Activated CD4-positive, alpha-beta T cell treated with anti-CD3 and anti-CD28 coated beads for 36 hours (primary cell): Measurements from ENCODE around the gene NOP56. TPM values are rescaled to one million over a fixed set of nuclear protein-coding genes. Genes with fewer than 3 reads are reported as not detected.
A peak's percentile ranks its signal among the peaks of the same experiment; 100 is the strongest.

Experiments
- ATAC-seq: fragments of 200-7000 bp; cut with Tn5 transposase; one replicate; pipeline ENCODE4 v1.10.0; 2021; ENCODE audit warnings: mild to moderate bottlenecking, moderate library complexity
- CTCF ChIA-PET: fragments of 350-600 bp; sonication (Branson Sonifier 250); formaldehyde crosslinking; loops from one replicate; lab custom pipeline; 2021; ENCODE audit warnings: antibody characterized with exemption; lab: Charles Lee
- POLR2A ChIA-PET: fragments of 350-600 bp; sonication (Branson Sonifier 250); formaldehyde crosslinking; loops from one replicate; lab custom pipeline; 2021; ENCODE audit warnings: antibody characterized with exemption, inconsistent platforms; lab: Charles Lee
- DNase-seq: peaks from one replicate; pipeline ENCODE4 v3.0.0-alpha.2; 2020
- H3K27ac Mint-ChIP-seq: one replicate; pipeline ENCODE4 v1.8.0; 2021; ENCODE audit warnings: mixed read lengths
- H3K27me3 Mint-ChIP-seq: one replicate; pipeline ENCODE4 v1.8.0; 2021; ENCODE audit warnings: mixed read lengths
- H3K36me3 Mint-ChIP-seq: one replicate; pipeline ENCODE4 v1.8.0; 2021; ENCODE audit warnings: low read depth, mixed read lengths
- H3K4me1 Mint-ChIP-seq: one replicate; pipeline ENCODE4 v1.8.0; 2021; ENCODE audit warnings: mixed read lengths
- H3K4me3 Mint-ChIP-seq: one replicate; pipeline ENCODE4 v1.8.0; 2021; ENCODE audit warnings: mild to moderate bottlenecking, moderate library complexity, mixed read lengths
- H3K9me3 Mint-ChIP-seq: one replicate; pipeline ENCODE4 v1.8.0; 2021; ENCODE audit warnings: low read depth, mixed read lengths
- intact Hi-C, 2 experiments: fragments of 100-400 bp; cut with DNase I in 1 of 2; cut with micrococcal nuclease in 1 of 2; formaldehyde crosslinking; loops; one replicate each; pipeline versions ENCODE4 v1.14.2 to v1.15.1; 2022 to 2024; cut with DNase I, micrococcal nuclease
- total RNA-seq, 2 experiments: library from RNA; stranded (reverse); gene quantifications; one replicate each; pipeline ENCODE4 v1.2.3, GENCODE V29; 2021

Gene NOP56
- total RNA-seq, 2 experiments from 2014 or later: 504 to 532 TPM

DNA sequence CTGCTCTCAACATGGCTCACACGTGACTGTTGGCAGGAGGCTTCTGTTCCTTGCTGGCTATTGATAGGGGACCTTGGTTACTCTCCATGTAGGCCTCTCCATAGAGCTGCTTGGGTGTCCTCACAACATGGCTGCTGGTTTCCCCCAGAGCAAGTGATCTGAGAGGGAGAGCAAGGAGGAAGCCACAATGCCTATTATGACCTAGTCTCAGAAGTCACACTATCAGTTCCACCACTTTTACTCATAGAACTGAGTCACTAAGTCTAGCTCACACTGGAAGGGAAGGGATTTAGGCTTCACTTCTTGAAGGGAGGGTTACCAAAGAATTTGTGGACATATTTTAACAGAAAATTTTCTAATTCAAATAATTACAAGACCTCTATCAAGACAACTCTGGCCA lies 8.7 kb upstream of the NOP56 start:
- intact Hi-C loops: no loop called here
- H3K4me1 Mint-ChIP-seq: peaks cover 8% of the 10 kb centered on the region
- H3K4me3 Mint-ChIP-seq: no peak overlapping the region
- ChIA-PET CTCF (interaction anchor here (0.6 to 2.8 kb wide), 3 partner anchors 123 to 257 kb away, joined by 3 to 13 read pairs (median 4); no protein-coding TSS in a partner anchor), POLR2A (no interaction called here)
- no peak overlapping the region for H3K27ac Mint-ChIP-seq
- no peaks in the 10 kb centered on the region for H3K9me3 Mint-ChIP-seq
- H3K27me3 Mint-ChIP-seq: no peaks in the 10 kb centered on the region
- peaks cover 4% of the 10 kb centered on the region for H3K36me3 Mint-ChIP-seq
- ATAC-seq (peak; percentile 61), DNase-seq (no peak)

DNA sequence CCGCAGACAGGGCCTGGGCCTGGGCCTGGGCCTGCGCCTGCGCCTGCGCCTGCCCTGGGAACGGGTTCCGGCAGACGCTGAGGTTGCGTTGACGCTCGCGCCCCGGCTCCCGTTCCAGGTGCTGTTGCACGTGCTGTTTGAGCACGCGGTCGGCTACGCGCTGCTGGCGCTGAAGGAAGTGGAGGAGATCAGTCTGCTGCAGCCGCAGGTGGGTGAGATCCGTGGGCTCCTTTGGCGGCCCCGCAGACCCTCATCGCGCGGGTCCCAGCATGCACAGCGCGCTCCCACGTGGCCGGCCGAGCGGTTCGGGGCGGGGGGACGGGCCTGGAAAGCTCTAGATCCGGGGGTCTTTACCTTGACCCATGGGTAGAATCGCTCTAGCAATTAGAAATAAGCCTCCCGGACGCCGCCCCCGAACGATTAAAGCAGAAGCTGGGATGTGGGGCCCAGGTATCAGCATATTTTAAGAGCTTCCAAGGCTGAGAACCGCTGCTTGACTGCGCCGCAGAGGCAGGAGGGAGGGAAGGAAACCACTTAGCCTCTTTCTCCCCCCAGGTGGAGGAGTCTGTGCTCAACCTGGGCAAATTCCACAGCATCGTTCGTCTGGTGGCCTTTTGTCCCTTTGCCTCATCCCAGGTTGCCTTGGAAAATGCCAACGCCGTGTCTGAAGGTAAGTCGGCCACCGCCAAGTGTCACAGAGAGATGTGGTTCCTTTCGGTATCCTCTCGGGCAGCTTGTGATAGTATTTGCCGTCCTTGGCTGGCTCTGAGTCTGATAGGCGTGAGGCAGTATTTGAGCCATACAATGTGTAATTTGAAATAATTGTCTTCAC lies 508 bp downstream of the NOP56 start:
- CTCF ChIA-PET: interaction anchor here (0.7 to 2.1 kb wide), 4 partner anchors 8 to 131 kb away, joined by 3 to 24 read pairs (median 6); no protein-coding TSS in a partner anchor
- Mint-ChIP-seq H3K9me3 (no peaks in the 10 kb centered on the region), H3K27ac (peak overlapping the region; percentile 89), H3K4me1 (peaks cover 42% of the 10 kb centered on the region), H3K27me3 (no peaks in the 10 kb centered on the region), H3K36me3 (peaks cover 52% of the 10 kb centered on the region), H3K4me3 (peak overlapping the region; percentile 87)
- POLR2A ChIA-PET: interaction anchor here (0.6 to 2.9 kb wide), 10 partner anchors 11 to 1093 kb away, joined by 3 to 19 read pairs (median 5); partner anchors contain the start of genes IDH3B and SNRPB
- DNase-seq (no peak), ATAC-seq (peak; percentile 45)
- intact Hi-C loops: loop anchor here (1.0 to 5.0 kb wide), 10 partner anchors 11 to 818 kb away; partner anchors contain the start of genes IDH3B (in 2 of the 2), SNRPB (in 2 of the 2), ATRN (in 1 of the 2) and DNAAF9 (in 1 of the 2)

DNA sequence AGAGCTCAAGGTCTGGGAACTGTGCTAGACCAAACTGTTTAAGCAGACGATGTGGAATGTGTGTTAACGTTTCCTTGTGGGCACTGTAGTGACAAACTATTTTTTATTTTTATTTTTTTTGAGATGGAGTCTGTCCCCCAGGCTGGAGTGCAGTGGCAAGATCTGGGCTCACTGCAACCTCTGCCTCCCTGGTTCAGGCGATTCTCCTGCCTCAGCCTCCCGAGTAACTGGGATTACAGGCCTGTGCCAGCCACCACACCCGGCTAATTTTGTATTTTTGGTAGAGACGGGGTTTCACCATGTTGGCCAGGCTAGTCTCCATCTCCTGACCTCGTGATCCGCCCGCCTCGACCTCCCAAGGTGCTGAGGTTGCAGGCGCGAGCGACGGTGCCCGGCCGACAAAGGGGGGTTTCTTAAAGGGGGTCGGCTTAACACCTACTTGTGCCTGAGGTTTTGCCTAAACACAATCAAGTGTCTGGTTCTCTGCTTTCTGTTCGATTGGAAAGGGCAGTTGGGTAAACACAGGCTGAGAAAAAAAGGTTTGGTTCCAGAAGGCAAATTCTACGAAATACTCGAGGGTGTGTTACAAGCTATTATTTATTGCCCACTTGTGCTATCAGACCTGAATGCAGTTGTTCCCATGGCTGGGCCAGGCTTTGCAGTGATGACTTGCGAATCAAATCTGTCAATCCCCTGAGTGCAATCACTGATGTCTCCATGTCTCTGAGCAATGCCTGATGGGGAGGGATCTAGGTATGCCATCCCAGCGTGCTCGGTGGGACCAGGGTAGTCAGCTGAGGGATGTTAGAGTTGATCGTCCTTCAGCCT lies 1.3 kb downstream of the NOP56 start:
- ChIA-PET POLR2A (interaction anchor here (0.6 to 2.9 kb wide), 4 partner anchors 10 to 358 kb away, joined by 4 to 19 read pairs (median 9); partner anchors contain the start of genes IDH3B and SNRPB), CTCF (interaction anchor here (0.7 to 1.0 kb wide), 2 partner anchors 9 to 10 kb away, joined by 3 to 4 read pairs; partner anchors contain the start of gene IDH3B)
- ATAC-seq (no peak), DNase-seq (no peak)
- Mint-ChIP-seq H3K9me3 (no peaks in the 10 kb centered on the region), H3K4me1 (peaks cover 42% of the 10 kb centered on the region), H3K36me3 (peaks cover 59% of the 10 kb centered on the region), H3K27ac (peak overlapping the region; percentile 89), H3K4me3 (peak overlapping the region; percentile 87), H3K27me3 (no peaks in the 10 kb centered on the region)
- intact Hi-C loops: loop anchor here (2.0 to 5.0 kb wide), 3 partner anchors 183 to 817 kb away; partner anchors contain the start of genes ATRN (in 1 of the 2), DNAAF9 (in 1 of the 2) and SNRPB (in 1 of the 2)

DNA sequence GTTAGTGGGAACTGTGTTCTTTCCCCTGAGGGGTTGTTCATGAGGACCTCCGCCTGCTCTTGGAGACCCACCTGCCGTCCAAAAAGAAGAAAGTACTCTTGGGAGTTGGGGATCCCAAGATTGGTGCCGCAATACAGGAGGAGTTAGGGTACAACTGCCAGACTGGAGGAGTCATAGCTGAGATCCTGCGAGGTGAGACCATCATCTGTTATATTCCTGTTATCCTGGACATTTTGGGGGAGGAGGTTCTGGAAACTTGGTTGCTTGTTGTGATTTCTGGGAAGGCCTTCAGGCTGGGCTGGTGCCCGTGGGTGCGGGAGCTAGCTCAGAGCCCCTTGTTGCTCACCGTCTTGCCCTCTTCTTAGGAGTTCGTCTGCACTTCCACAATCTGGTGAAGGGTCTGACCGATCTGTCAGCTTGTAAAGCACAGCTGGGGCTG lies 2.0 kb downstream of the NOP56 start:
- Mint-ChIP-seq H3K27me3 (no peaks in the 10 kb centered on the region), H3K4me1 (peaks cover 42% of the 10 kb centered on the region), H3K27ac (peak overlapping the region; percentile 89), H3K4me3 (peak overlapping the region; percentile 87), H3K9me3 (no peaks in the 10 kb centered on the region), H3K36me3 (peaks cover 64% of the 10 kb centered on the region)
- intact Hi-C loops: loop anchor here in 1 of 2 experiments (5.0 kb wide), 1 partner anchor 753 kb away; the partner anchor contains the start of gene DNAAF9
- DNase-seq (no peak), ATAC-seq (no peak)
- ChIA-PET CTCF (interaction anchor here (1.0 kb wide), 1 partner anchor 10 kb away, joined by 3 read pairs; the partner anchor contains the start of gene IDH3B), POLR2A (interaction anchor here (0.6 to 1.0 kb wide), 2 partner anchors 10 kb away, joined by 4 read pairs; partner anchors contain the start of gene IDH3B)

DNA sequence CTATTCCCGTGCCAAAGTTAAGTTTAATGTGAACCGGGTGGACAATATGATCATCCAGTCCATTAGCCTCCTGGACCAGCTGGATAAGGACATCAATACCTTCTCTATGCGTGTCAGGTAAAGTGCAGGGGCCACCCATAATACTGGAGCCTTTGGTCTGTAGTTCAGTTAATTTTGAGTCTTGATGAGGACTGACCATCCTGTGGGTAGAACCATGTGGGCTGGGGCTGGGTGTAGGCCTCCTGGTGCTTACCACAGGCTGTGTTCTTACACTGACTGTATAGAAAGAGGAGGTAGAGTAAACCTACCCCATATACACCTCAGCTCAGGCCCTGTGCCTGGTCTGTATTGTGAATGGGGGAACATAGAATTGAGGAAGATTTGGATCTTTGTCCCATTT lies 2.4 kb downstream of the NOP56 start:
- peaks cover 39% of the 10 kb centered on the region for H3K4me1 Mint-ChIP-seq
- intact Hi-C loops: loop anchor here in 1 of 2 experiments (5.0 kb wide), 1 partner anchor 752 kb away; the partner anchor contains the start of gene DNAAF9

DNA sequence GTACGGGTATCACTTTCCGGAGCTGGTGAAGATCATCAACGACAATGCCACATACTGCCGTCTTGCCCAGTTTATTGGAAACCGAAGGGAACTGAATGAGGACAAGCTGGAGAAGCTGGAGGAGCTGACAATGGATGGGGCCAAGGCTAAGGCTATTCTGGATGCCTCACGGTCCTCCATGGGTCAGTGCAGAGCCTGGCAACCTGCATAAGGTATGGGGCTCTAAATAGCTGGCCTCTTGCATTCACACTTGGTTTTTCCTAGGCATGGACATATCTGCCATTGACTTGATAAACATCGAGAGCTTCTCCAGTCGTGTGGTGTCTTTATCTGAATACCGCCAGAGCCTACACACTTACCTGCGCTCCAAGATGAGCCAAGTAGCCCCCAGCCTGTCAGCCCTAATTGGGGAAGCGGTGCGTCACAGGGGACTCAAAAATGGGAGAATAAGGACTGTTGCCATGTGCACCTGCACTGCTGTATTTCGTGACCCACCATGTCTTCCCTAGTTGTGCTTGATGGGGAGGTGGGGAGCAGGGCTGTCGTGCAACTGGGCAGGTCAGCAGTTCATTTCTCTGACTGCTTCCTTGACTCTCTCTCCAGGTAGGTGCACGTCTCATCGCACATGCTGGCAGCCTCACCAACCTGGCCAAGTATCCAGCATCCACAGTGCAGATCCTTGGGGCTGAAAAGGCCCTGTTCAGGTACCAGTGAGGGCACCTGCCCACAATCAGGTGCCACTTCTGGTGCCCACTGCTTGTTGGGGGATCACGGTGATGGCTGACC lies 3.1 kb downstream of the NOP56 start:
- no peak for ATAC-seq
- Mint-ChIP-seq H3K36me3 (peaks cover 65% of the 10 kb centered on the region), H3K9me3 (no peaks in the 10 kb centered on the region), H3K4me3 (peak overlapping the region; percentile 87), H3K27ac (peak overlapping the region; percentile 89), H3K4me1 (peaks cover 33% of the 10 kb centered on the region), H3K27me3 (no peaks in the 10 kb centered on the region)
- no peak for DNase-seq
- intact Hi-C loops: no loop called here
- CTCF ChIA-PET: interaction anchor here (1.1 kb wide), 1 partner anchor 346 kb away, joined by 3 read pairs; no protein-coding TSS in a partner anchor
- POLR2A ChIA-PET: interaction anchor here (1.0 kb wide), 1 partner anchor 8 kb away, joined by 4 read pairs; the partner anchor contains the start of gene IDH3B

More for the DNA sequence above, 2.4 kb downstream of the NOP56 start:
- Mint-ChIP-seq H3K4me3 (peak overlapping the region; percentile 87), H3K27ac (peak overlapping the region; percentile 89), H3K9me3 (no peaks in the 10 kb centered on the region), H3K27me3 (no peaks in the 10 kb centered on the region), H3K36me3 (peaks cover 64% of the 10 kb centered on the region)
- no peak for DNase-seq
- no peak for ATAC-seq
- ChIA-PET CTCF (interaction anchor here (1.0 to 1.1 kb wide), 2 partner anchors 9 to 346 kb away, joined by 3 read pairs; partner anchors contain the start of gene IDH3B), POLR2A (interaction anchor here (1.0 kb wide), 1 partner anchor 9 kb away, joined by 4 read pairs; the partner anchor contains the start of gene IDH3B)

DNA sequence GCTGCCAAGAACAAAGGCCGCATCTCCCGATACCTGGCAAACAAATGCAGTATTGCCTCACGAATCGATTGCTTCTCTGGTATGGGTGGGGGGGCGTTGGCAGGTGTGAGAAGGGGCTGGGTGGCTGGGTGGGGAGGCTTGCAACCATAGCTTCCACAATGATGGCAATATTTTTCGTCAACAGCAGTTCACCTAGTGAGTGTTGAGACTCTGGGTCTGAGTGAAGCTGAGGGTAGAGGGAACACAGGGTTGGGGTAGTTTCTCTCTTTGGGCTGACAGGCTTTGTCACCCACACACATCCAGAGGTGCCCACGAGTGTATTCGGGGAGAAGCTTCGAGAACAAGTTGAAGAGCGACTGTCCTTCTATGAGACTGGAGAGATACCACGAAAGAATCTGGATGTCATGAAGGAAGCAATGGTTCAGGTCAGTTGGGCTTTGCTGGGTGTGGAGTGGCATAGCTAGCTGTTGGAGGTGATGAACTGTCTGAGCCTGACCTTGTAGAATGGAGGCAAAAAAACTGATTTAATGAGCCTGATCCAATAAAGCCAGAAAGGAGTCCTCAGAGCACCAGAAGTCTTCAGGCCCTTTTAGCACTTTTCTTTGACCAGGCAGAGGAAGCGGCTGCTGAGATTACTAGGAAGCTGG lies 4.2 kb downstream of the NOP56 start:
- CTCF ChIA-PET: no interaction called here
- H3K4me1 Mint-ChIP-seq: peaks cover 31% of the 10 kb centered on the region
- H3K9me3 Mint-ChIP-seq: no peaks in the 10 kb centered on the region
- H3K27me3 Mint-ChIP-seq: no peaks in the 10 kb centered on the region
- peaks cover 69% of the 10 kb centered on the region for H3K36me3 Mint-ChIP-seq
- peak overlapping the region; percentile 24 for H3K27ac Mint-ChIP-seq
- ATAC-seq (no peak), DNase-seq (no peak)
- peak overlapping the region; percentile 16 for H3K4me3 Mint-ChIP-seq
- intact Hi-C loops: no loop called here
- POLR2A ChIA-PET: interaction anchor here (0.5 to 1.0 kb wide), 5 partner anchors 9 to 330 kb away, joined by 3 read pairs; no protein-coding TSS in a partner anchor

DNA sequence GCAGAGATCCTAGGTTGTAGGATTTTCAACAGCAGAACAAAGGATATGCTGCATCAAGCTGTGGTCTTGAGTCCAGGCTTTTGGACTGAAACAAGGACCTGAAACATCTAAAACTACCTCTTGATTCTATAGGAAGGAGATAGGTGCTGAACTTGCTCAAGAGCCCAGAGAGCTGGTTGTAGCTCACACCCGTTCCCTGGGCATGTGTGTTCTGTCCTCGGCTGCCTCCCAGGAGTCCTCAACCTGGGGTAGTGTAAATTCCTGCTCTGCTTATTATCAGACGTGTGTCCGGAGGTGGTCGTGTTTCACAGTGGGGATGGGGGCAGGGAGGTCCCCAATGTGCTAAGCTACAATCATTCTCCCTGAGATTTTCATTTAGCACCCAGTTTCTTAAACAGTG lies 4.8 kb downstream of the NOP56 start:
- ATAC-seq (no peak), DNase-seq (no peak)
- ChIA-PET POLR2A (interaction anchor here (0.7 kb wide), 1 partner anchor 329 kb away, joined by 3 read pairs; no protein-coding TSS in a partner anchor), CTCF (no interaction called here)
- H3K36me3 Mint-ChIP-seq: peaks cover 74% of the 10 kb centered on the region
- intact Hi-C loops: no loop called here
- peaks cover 37% of the 10 kb centered on the region for H3K4me1 Mint-ChIP-seq
- no peak overlapping the region for H3K4me3 Mint-ChIP-seq
- H3K27ac Mint-ChIP-seq: peak overlapping the region; percentile 5
- H3K9me3 Mint-ChIP-seq: no peaks in the 10 kb centered on the region
- H3K27me3 Mint-ChIP-seq: no peaks in the 10 kb centered on the region

DNA sequence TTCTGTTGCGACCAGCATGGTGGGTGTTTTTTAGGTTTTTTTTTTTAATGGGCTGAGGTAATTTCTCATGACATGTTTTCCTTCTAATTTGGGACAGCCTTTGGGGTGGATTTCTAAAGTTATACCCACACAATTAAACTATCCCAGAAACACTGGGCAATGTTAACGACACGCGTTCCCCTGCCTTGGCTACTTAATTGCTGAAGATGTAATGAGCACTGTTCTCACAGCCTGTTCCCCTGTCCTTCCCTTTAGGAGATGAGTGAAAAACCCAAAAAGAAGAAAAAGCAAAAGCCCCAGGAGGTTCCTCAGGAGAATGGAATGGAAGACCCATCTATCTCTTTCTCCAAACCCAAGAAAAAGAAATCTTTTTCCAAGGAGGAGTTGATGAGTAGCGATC lies 5.2 kb downstream of the NOP56 start:
- DNase-seq (no peak), ATAC-seq (no peak)
- ChIA-PET POLR2A (no interaction called here), CTCF (no interaction called here)
- intact Hi-C loops: no loop called here
- H3K4me1 Mint-ChIP-seq: peaks cover 39% of the 10 kb centered on the region
- peaks cover 76% of the 10 kb centered on the region for H3K36me3 Mint-ChIP-seq
- no peaks in the 10 kb centered on the region for H3K9me3 Mint-ChIP-seq
- no peaks in the 10 kb centered on the region for H3K27me3 Mint-ChIP-seq
- H3K27ac Mint-ChIP-seq: no peak overlapping the region
- no peak overlapping the region for H3K4me3 Mint-ChIP-seq
